Medulla oblongata (tissue), 1 donor: Measurements from ENCODE around the gene PITPNC1.
"Not testable (repeated sequence)": the region's sequence is repeated elsewhere in the genome, so short reads cannot be mapped to it uniquely, and the experiment has no call there.

Experiments
- DNase-seq: peaks from one replicate; pipeline ENCODE4 v3.0.0-alpha.2; 2015; ENCODE audit errors: extremely low spot score

PITPNC1 gene

GRCh38 chr17:67576471-67577115, 199.5 kb downstream of the PITPNC1 start:
- DNase-seq = no peak

GRCh38 chr17:67577429-67578141, 200.5 kb downstream of the PITPNC1 start:
- DNase-seq = no peak

- no peak for DNase-seq
Measured at GRCh38 chr17:67578142-67578457, 201.0 kb downstream of the PITPNC1 start.

GRCh38 chr17:67578679-67579405, 201.8 kb downstream of the PITPNC1 start:
- not testable (repeated sequence) for DNase-seq

GRCh38 chr17:67582673-67583081, 205.6 kb downstream of the PITPNC1 start:
- DNase-seq = no peak

- no peak for DNase-seq
Measured at GRCh38 chr17:67585077-67585602, 208.1 kb downstream of the PITPNC1 start.

- DNase-seq = no peak
Measured at GRCh38 chr17:67588326-67588725, 211.2 kb downstream of the PITPNC1 start.

GRCh38 chr17:67594115-67594880, 217.2 kb downstream of the PITPNC1 start:
- DNase-seq = no peak

- DNase-seq = no peak
Measured at GRCh38 chr17:67600408-67600807, 223.3 kb downstream of the PITPNC1 start.

- no peak for DNase-seq
Measured at GRCh38 chr17:67601897-67602296, 224.8 kb downstream of the PITPNC1 start.

- no peak for DNase-seq
Measured at GRCh38 chr17:67602444-67602843, 225.4 kb downstream of the PITPNC1 start.

- DNase-seq = no peak
Measured at GRCh38 chr17:67602974-67603373, 225.9 kb downstream of the PITPNC1 start.

- DNase-seq = peak; percentile 74
Measured at GRCh38 chr17:67605256-67605912, 228.3 kb downstream of the PITPNC1 start.

GRCh38 chr17:67606471-67606870, 229.4 kb downstream of the PITPNC1 start:
- DNase-seq = no peak

- no peak for DNase-seq
Measured at GRCh38 chr17:67606896-67607604, 230.0 kb downstream of the PITPNC1 start.

- DNase-seq = no peak
Measured at GRCh38 chr17:67610061-67610460, 233.0 kb downstream of the PITPNC1 start.

GRCh38 chr17:67613961-67614360, 236.9 kb downstream of the PITPNC1 start:
- DNase-seq = no peak

- peak; percentile 76 for DNase-seq
Measured at GRCh38 chr17:67615011-67615561, 238.0 kb downstream of the PITPNC1 start.

GRCh38 chr17:67615736-67616135, 238.7 kb downstream of the PITPNC1 start:
- peak; percentile 56 for DNase-seq

- no peak for DNase-seq
Measured at GRCh38 chr17:67617304-67617899, 240.3 kb downstream of the PITPNC1 start.
